SK-N-SH treated with all-trans-retinoic acid at 6 μM for 48 hours (cell line): ENCODE measurements around the gene HMX1.

Experiments
- ATAC-seq: fragments of 200-7000 bp; cut with Tn5 transposase; 3 replicates; pipeline ENCODE4 v1.9.1; 2020; ENCODE audit warnings: mild to moderate bottlenecking, moderate library complexity
- ARNTL ChIP-seq: fragments of 450-650 bp; formaldehyde crosslinking; IDR thresholded peaks from 2 replicates; pipeline ENCODE4 v1.5.0; 2020; ENCODE audit warnings: low read depth, mild to moderate bottlenecking, moderate library complexity, borderline replicate concordance
- BACH2 ChIP-seq: fragments of 250-450 bp; sonication (Bioruptor Pico); IDR thresholded peaks from 2 replicates; pipeline ENCODE4 v1.9.0; 2021; ENCODE audit warnings: mild to moderate bottlenecking, borderline replicate concordance
- CREB5 ChIP-seq: fragments of 250-450 bp; sonication (Bioruptor Pico); IDR thresholded peaks from 2 replicates; pipeline ENCODE4 v1.5.1; 2020; ENCODE audit warnings: low read depth, mild to moderate bottlenecking, moderate library complexity
- CSDC2 ChIP-seq: fragments of 250-450 bp; sonication (Bioruptor Pico); IDR thresholded peaks from 2 replicates; pipeline ENCODE4 v1.5.0; 2020; ENCODE audit warnings: mild to moderate bottlenecking, moderate library complexity
- CSRNP3 ChIP-seq: fragments of 250-450 bp; sonication (Bioruptor Pico); IDR thresholded peaks from 2 replicates; pipeline ENCODE4 v1.5.1; 2021; ENCODE audit warnings: mild to moderate bottlenecking, moderate library complexity
- ESRRG ChIP-seq: fragments of 250-450 bp; sonication (Bioruptor Pico); IDR thresholded peaks from 2 replicates; pipeline ENCODE4 v1.6.1; 2021; ENCODE audit warnings: mild to moderate bottlenecking
- GLIS3 ChIP-seq: fragments of 250-450 bp; sonication (Bioruptor Pico); IDR thresholded peaks from 2 replicates; pipeline ENCODE4 v1.5.0; 2020; ENCODE audit warnings: mild to moderate bottlenecking, moderate library complexity
- ISL1 ChIP-seq: fragments of 250-450 bp; sonication (Bioruptor Pico); IDR thresholded peaks from 2 replicates; pipeline ENCODE4 v2.1.2; 2022; ENCODE audit warnings: mild to moderate bottlenecking, moderate library complexity
- OSR1 ChIP-seq: fragments of 250-450 bp; sonication (Bioruptor Pico); IDR thresholded peaks from 2 replicates; pipeline ENCODE4 v1.8.0; 2022; ENCODE audit warnings: moderate library complexity, mild to moderate bottlenecking, inconsistent platforms
- PATZ1 ChIP-seq: fragments of 250-450 bp; sonication (Bioruptor Pico); IDR thresholded peaks from 2 replicates; pipeline ENCODE4 v1.8.0; 2020; ENCODE audit warnings: mild to moderate bottlenecking, moderate library complexity, borderline replicate concordance
- POU6F1 ChIP-seq: fragments of 250-450 bp; sonication (Bioruptor Pico); IDR thresholded peaks from 2 replicates; pipeline ENCODE4 v1.8.0; 2021; ENCODE audit warnings: low read depth, mild to moderate bottlenecking, moderate library complexity, borderline replicate concordance
- PPARA ChIP-seq: fragments of 250-450 bp; sonication (Bioruptor Pico); IDR thresholded peaks from 2 replicates; pipeline ENCODE4 v1.5.0; 2020; ENCODE audit warnings: mild to moderate bottlenecking, borderline replicate concordance
- SNAI2 ChIP-seq: fragments of 250-450 bp; sonication (Bioruptor Pico); IDR thresholded peaks from 2 replicates; pipeline ENCODE4 v1.5.0; 2020; ENCODE audit warnings: mild to moderate bottlenecking, moderate library complexity
- TCF4 ChIP-seq: fragments of 250-450 bp; sonication (Bioruptor Pico); IDR thresholded peaks from 2 replicates; pipeline ENCODE4 v1.8.0; 2021; ENCODE audit warnings: mild to moderate bottlenecking, moderate library complexity, borderline replicate concordance
- TOX ChIP-seq: fragments of 250-450 bp; sonication (Bioruptor Pico); IDR thresholded peaks from 2 replicates; pipeline ENCODE4 v1.8.0; 2021; ENCODE audit warnings: mild to moderate bottlenecking, moderate library complexity, borderline replicate concordance
- TSHZ2 ChIP-seq: fragments of 250-450 bp; sonication (Bioruptor Pico); IDR thresholded peaks from 2 replicates; pipeline ENCODE4 v1.5.0; 2020; ENCODE audit warnings: mild to moderate bottlenecking, moderate library complexity
- ZC3H10 ChIP-seq: fragments of 250-450 bp; sonication (Bioruptor Pico); IDR thresholded peaks from 2 replicates; pipeline ENCODE4 v1.5.1; 2021; ENCODE audit warnings: mild to moderate bottlenecking, moderate library complexity
- ZFP3 ChIP-seq: fragments of 250-450 bp; sonication (Bioruptor Pico); IDR thresholded peaks from 2 replicates; pipeline ENCODE4 v1.5.0; 2020; ENCODE audit warnings: mild to moderate bottlenecking, moderate library complexity
- ZNF70 ChIP-seq: fragments of 450-650 bp; formaldehyde crosslinking; IDR thresholded peaks from 2 replicates; pipeline ENCODE4 v1.5.0; 2020; ENCODE audit warnings: mild to moderate bottlenecking, moderate library complexity
- ZNF8 ChIP-seq: fragments of 450-650 bp; formaldehyde crosslinking; IDR thresholded peaks from 2 replicates; pipeline ENCODE4 v1.5.0; 2020; ENCODE audit warnings: mild to moderate bottlenecking, moderate library complexity

HMX1 gene

GRCh38 chr4:8897251-8898167 is 25.9 kb upstream of the HMX1 start:
- ATAC-seq: no peak
- TF ChIP-seq ZNF8 (CRISPR knock-in tag) (no peak), CREB5 (CRISPR knock-in tag) (no peak), BACH2 (CRISPR knock-in tag) (no peak), TSHZ2 (CRISPR knock-in tag) (no peak), OSR1 (no peak), GLIS3 (CRISPR knock-in tag) (no peak), ISL1 (CRISPR knock-in tag) (no peak), SNAI2 (no peak), ZC3H10 (CRISPR knock-in tag) (no peak), PATZ1 (CRISPR knock-in tag) (no peak), ARNTL (CRISPR knock-in tag) (no peak), ZFP3 (no peak), TOX (no peak), CSDC2 (CRISPR knock-in tag) (no peak)
- TF ChIP-seq, all 23 proteins: peak for 0

GRCh38 chr4:8896506-8896905 is 24.9 kb upstream of the HMX1 start:
- no peak for TF ChIP-seq TCF4 (CRISPR knock-in tag)
- TF ChIP-seq CSRNP3 (CRISPR knock-in tag): no peak
- TF ChIP-seq POU6F1 (CRISPR knock-in tag): no peak
- TF ChIP-seq ESRRG: no peak
- ATAC-seq: no peak

- no peak for TF ChIP-seq BACH2 (CRISPR knock-in tag)
- TF ChIP-seq TOX: no peak
- TF ChIP-seq ARNTL (CRISPR knock-in tag): no peak
- TF ChIP-seq, all 23 proteins: peak for 0
- ATAC-seq: no peak
Observed at GRCh38 chr4:8896071-8896470, 24.4 kb upstream of the HMX1 start.

GRCh38 chr4:8895295-8895694 is 23.7 kb upstream of the HMX1 start:
- ATAC-seq: no peak
- TF ChIP-seq ZNF8 (CRISPR knock-in tag): no peak
- no peak for TF ChIP-seq ZNF70 (CRISPR knock-in tag)
- no peak for TF ChIP-seq SNAI2
- no peak for TF ChIP-seq CSRNP3 (CRISPR knock-in tag)
- no peak for TF ChIP-seq TOX
- TF ChIP-seq PPARA: no peak
- TF ChIP-seq OSR1: no peak
- TF ChIP-seq ISL1 (CRISPR knock-in tag): no peak
- no peak for TF ChIP-seq TCF4 (CRISPR knock-in tag)
- TF ChIP-seq ESRRG: no peak
- no peak for TF ChIP-seq BACH2 (CRISPR knock-in tag)
- TF ChIP-seq PATZ1 (CRISPR knock-in tag): no peak
